K562 (cell line): ENCODE data around the gene IFRD1. TPM values are rescaled to one million over a fixed set of nuclear protein-coding genes. Genes with fewer than 3 reads are reported as not detected.

Experiments
- ATAC-seq: fragments of 200-7000 bp; cut with Tn5 transposase; 3 replicates; pipeline ENCODE4 v1.9.1; 2020; ENCODE audit warnings: moderate library complexity
- BruUV-seq: library from RNA; stranded (reverse); fragments of 400-500 nt; replicated peaks from 2 replicates; lab custom pipeline; 2021; lab: Mats Ljungman, UMichigan
- CTCF ChIA-PET: fragments of 300-600 bp; formaldehyde crosslinking; extraction: SDS; loops from one replicate; lab custom pipeline; 2021; ENCODE audit warnings: low intra/inter-chr PET ratio; lab: Yijun Ruan, JAX
- POLR2A ChIA-PET: fragments of 300-600, 350-650 bp; sonication (Branson Sonifier 250); formaldehyde crosslinking; extraction: SDS; loops from one replicate; lab custom pipeline; 2021; ENCODE audit warnings: antibody characterized with exemption, inconsistent platforms; lab: Yijun Ruan, JAX
- DNase-seq, 4 experiments: peaks; one replicate each; pipeline versions ENCODE4 v3.0.0 to v3.0.0-alpha.2; 2011 to 2018; ENCODE audit warnings: low spot score in 3 of 4, mixed read lengths in 3 of 4; ENCODE audit errors: extremely low read depth in 1 of 4
- FAIRE-seq: peaks from 2 replicates; lab custom pipeline; 2011; peaks lifted over from hg19 to GRCh38; lab: Jason Lieb, UNC
- H2AFZ ChIP-seq: 2 replicates; pipeline ENCODE4 v1.6.0; 2011; ENCODE audit warnings: low read depth, low read length, control low read depth, inconsistent platforms
- H3K27ac ChIP-seq: fragments of 200-600 bp; 3 replicates; pipeline ENCODE4 v1.8.0; 2011; ENCODE audit warnings: low read depth, mild to moderate bottlenecking, control low read depth, inconsistent platforms, low read length, moderate library complexity, mixed read lengths; ENCODE audit errors: extremely low read depth
- H3K27me3 ChIP-seq, 2 experiments: fragments of 300-600 bp in 1 of 2; 2 replicates in 1 of 2; 3 replicates in 1 of 2; pipeline versions ENCODE4 v1.6.0 to v1.8.0; 2011; ENCODE audit warnings: inconsistent platforms in 2 of 2, low read length in 2 of 2, mild to moderate bottlenecking in 1 of 2, mixed read lengths in 1 of 2, moderate library complexity in 1 of 2; ENCODE audit not compliant: control insufficient read depth in 2 of 2, insufficient read depth in 2 of 2
- H3K36me3 ChIP-seq: fragments of 300-600 bp; 3 replicates; pipeline ENCODE4 v1.8.0; 2011; ENCODE audit warnings: mild to moderate bottlenecking, low read length, inconsistent platforms; ENCODE audit not compliant: control insufficient read depth, insufficient read depth
- H3K4me1 ChIP-seq, 2 experiments: fragments of 200-600 bp in 1 of 2; replicated peaks in 1 of 2; 2 replicates in 1 of 2; 3 replicates in 1 of 2; pipeline versions ENCODE4 v1.5.1 to v1.8.0; 2011; ENCODE audit warnings: inconsistent platforms in 2 of 2, low read length in 2 of 2, mild to moderate bottlenecking in 1 of 2, mixed read lengths in 1 of 2, moderate library complexity in 1 of 2; ENCODE audit not compliant: control insufficient read depth in 2 of 2, insufficient read depth in 2 of 2
- H3K4me2 ChIP-seq: 2 replicates; pipeline ENCODE4 v1.6.1; 2011; ENCODE audit warnings: low read length, control low read depth, inconsistent platforms, mixed read lengths; ENCODE audit not compliant: insufficient read depth
- H3K4me3 ChIP-seq: fragments of 200-600 bp; sonication (generic), shearing (Covaris generic); 2 replicates; pipeline ENCODE4 v1.5.1; 2016; ENCODE audit warnings: control low read depth, inconsistent platforms
- H3K79me2 ChIP-seq: fragments of 200-600 bp; 3 replicates; pipeline ENCODE4 v1.8.0; 2011; ENCODE audit warnings: low read length, inconsistent platforms; ENCODE audit not compliant: control insufficient read depth, insufficient read depth
- H3K9ac ChIP-seq, 2 experiments: 2 replicates each; pipeline versions ENCODE4 v1.6.0 to v1.6.1; 2011; ENCODE audit warnings: low read depth in 2 of 2, low read length in 2 of 2, control low read depth in 1 of 2, inconsistent platforms in 1 of 2, mild to moderate bottlenecking in 1 of 2, mixed read lengths in 1 of 2; ENCODE audit not compliant: insufficient read depth in 1 of 2
- H3K9me1 ChIP-seq: one replicate; pipeline ENCODE4 v1.6.0; 2011; ENCODE audit warnings: inconsistent platforms, mild to moderate bottlenecking, low read length, moderate library complexity; ENCODE audit not compliant: control insufficient read depth, insufficient read depth
- H3K9me3 ChIP-seq: replicated peaks from 2 replicates; pipeline ENCODE4 v1.5.1; 2011; ENCODE audit warnings: low read depth, low read length, inconsistent platforms; ENCODE audit not compliant: control insufficient read depth, insufficient read depth
- H4K20me1 ChIP-seq: replicated peaks from 2 replicates; pipeline ENCODE4 v1.6.1; 2011; ENCODE audit warnings: low read length, inconsistent platforms, mixed read lengths; ENCODE audit not compliant: control insufficient read depth, insufficient read depth
- CEBPB ChIP-seq: fragments of 450-650 bp; IDR thresholded peaks from 2 replicates; pipeline ENCODE4 v1.6.1; 2016; ENCODE audit warnings: missing genetic modification characterization, missing compliant biosample characterization
- E2F3 ChIP-seq: fragments of 250-450 bp; sonication (Bioruptor Pico); IDR thresholded peaks from 2 replicates; pipeline ENCODE4 v1.4.0; 2020; ENCODE audit warnings: mild to moderate bottlenecking
- ELF1 ChIP-seq: fragments of 200-800 bp; sonication (Bioruptor generic); IDR thresholded peaks from 2 replicates; pipeline ENCODE4 v1.6.1; 2016; ENCODE audit warnings: missing genetic modification characterization, missing compliant biosample characterization
- GATA2 ChIP-seq: sonication (generic); formaldehyde crosslinking; IDR thresholded peaks from 2 replicates; pipeline ENCODE4 v1.4.0; 2020; ENCODE audit warnings: mild to moderate bottlenecking, missing genetic modification reagents
- HSF4 ChIP-seq: fragments of 250-450 bp; sonication (Bioruptor Pico); IDR thresholded peaks from 2 replicates; pipeline ENCODE4 v2.1.2; 2022; ENCODE audit warnings: mild to moderate bottlenecking, moderate library complexity, borderline replicate concordance
- KHSRP ChIP-seq: fragments of 450-650 bp; IDR thresholded peaks from 2 replicates; pipeline ENCODE4 v1.6.1; 2017
- PHB ChIP-seq: fragments of 250-450 bp; sonication (Bioruptor Pico); IDR thresholded peaks from 2 replicates; pipeline ENCODE4 v1.5.0; 2021
- PHF20 ChIP-seq: fragments of 450-650 bp; IDR thresholded peaks from 2 replicates; pipeline ENCODE4 v1.6.1; 2018; ENCODE audit not compliant: partially characterized antibody
- POLR3A ChIP-seq: IDR thresholded peaks from 2 replicates; pipeline ENCODE4 v1.6.1; 2011; ENCODE audit warnings: borderline replicate concordance, mild to moderate bottlenecking, moderate library complexity; ENCODE audit not compliant: insufficient read length, insufficient read depth; ENCODE audit errors: extremely low read depth
- SRSF7 ChIP-seq: fragments of 200-400 bp; formaldehyde crosslinking; optimal IDR thresholded peaks from 2 replicates; pipeline ENCODE3; 2017; ENCODE audit warnings: mild to moderate bottlenecking, low read depth, low read length
- STAT5B ChIP-seq: fragments of 250-450 bp; sonication (Bioruptor Pico); IDR thresholded peaks from 2 replicates; pipeline ENCODE4 v1.8.0; 2021; ENCODE audit warnings: mild to moderate bottlenecking, inconsistent platforms
- TOE1 ChIP-seq, 2 experiments: fragments of 450-650 bp in 1 of 2; sonication (generic) in 1 of 2; formaldehyde crosslinking in 1 of 2; IDR thresholded peaks; 2 replicates each; pipeline versions ENCODE4 v1.7.1 to v1.8.0; 2016 to 2022; ENCODE audit warnings: borderline replicate concordance in 2 of 2, mild to moderate bottlenecking in 2 of 2, antibody characterized with exemption in 1 of 2, inconsistent platforms in 1 of 2, low read depth in 1 of 2, missing genetic modification reagents in 1 of 2, moderate library complexity in 1 of 2
- in situ Hi-C: fragments of 300-500 bp; cut with MboI; formaldehyde crosslinking; loops from 4 replicates; pipeline ENCODE4 v1.15.0; 2018; ENCODE audit warnings: inconsistent platforms, mixed read lengths
- intact Hi-C: fragments of 100-400 bp; cut with micrococcal nuclease; formaldehyde crosslinking; loops from 2 replicates; pipeline ENCODE4 v1.14.2; 2022
- polyA plus RNA-seq, 8 experiments: library from polyadenylated mRNA; depleted of rRNA in 4 of 8; stranded (reverse) in 5 of 8; unstranded in 3 of 8; fragments of >200 nt; fragmentation: Nextera tagmentation in 2 of 8; fragmentation: Illumina TruSeq in 1 of 8; extraction: Ambion mirVana in 2 of 8; extraction: Trizol in 1 of 8; gene quantifications; 2 replicates each; pipeline versions ENCODE4 v1.2.1 to v1.2.3, GENCODE V29; 2011 to 2014; ENCODE audit warnings: inconsistent platforms in 1 of 8, missing spikeins in 1 of 8
- total RNA-seq, 7 experiments: library from RNA; depleted of rRNA in 6 of 7; stranded (reverse); fragments of >200 nt in 6 of 7; fragmentation: Illumina TruSeq in 2 of 7; extraction: Trizol in 2 of 7; gene quantifications; 2 replicates each; pipeline versions ENCODE4 v1.2.1 to v1.2.3, GENCODE V29; 2011 to 2021; ENCODE audit warnings: low replicate concordance in 1 of 7
- TF ChIP-seq, protein P1 (sequence below): fragments of 450-650 bp; formaldehyde crosslinking; conservative IDR thresholded peaks from 2 replicates; pipeline ENCODE4 v1.4.0; 2022; ENCODE audit warnings: mild to moderate bottlenecking, missing genetic modification characterization
- TF ChIP-seq, protein P2 (sequence below): fragments of 450-650 bp; IDR thresholded peaks from 2 replicates; pipeline ENCODE4 v1.6.1; 2017; ENCODE audit warnings: antibody characterized with exemption
- TF ChIP-seq, protein P3 (sequence below): fragments of 200-800 bp; sonication (Bioruptor generic); IDR thresholded peaks from 2 replicates; pipeline ENCODE4 v1.6.1; 2017; ENCODE audit warnings: missing genetic modification characterization, missing compliant biosample characterization

Gene IFRD1
- total and polyA plus RNA-seq, 9 of the 15 experiments (the other 6 are each of a cell fraction or from before 2014, with no cell fraction given): 27.6 to 81.8 (median 68.1) TPM

DNA sequence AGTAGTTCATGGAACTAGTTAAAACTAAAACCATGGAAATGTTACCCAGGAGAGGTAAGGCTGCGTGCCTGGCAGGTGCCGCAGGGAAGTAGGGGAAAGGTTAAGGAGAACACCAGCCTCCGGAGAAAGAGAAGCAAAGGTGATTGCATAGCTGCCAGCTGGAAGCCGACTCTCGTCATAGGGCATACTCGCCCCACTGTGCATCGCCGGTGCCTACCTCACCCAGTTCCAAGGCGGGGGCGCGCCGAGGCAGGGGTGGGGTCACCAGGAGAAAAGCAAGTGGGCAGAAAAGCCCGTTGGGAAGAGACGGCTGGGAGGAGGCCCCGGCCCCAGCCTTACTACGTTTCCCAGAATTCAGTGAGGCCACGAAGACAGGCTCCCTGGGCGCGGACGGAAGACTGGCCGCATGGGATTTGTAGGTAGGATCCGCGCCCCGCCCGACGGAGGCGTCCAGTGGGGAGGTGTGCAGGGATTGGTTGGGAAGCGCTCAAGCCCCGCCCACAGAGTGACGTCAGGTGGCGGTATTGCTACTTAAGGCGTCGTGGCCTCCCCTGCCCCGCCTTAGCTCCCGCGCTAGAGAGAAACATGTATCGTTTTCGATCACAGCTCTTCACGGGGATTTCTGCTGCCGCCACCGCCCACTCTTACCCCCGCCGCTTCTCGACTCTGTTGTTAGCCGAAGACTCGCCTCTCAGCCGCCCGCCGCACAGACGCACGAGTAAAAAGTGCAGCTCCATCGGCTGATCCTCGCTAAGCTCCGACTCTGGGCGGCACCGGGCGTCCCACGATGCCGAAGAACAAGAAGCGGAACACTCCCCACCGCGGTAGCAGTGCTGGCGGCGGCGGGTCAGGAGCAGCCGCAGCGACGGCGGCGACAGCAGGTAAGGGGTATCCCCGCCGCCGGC lies at the start of gene IFRD1 (continued):
- TF ChIP-seq E2F3 (no peak), GATA2 (CRISPR knock-in tag) (no peak), SRSF7 (no peak), KHSRP (0 out of 2 replicates have a peak, but pooled peaks have one; percentile 41)
- TF ChIP-seq, protein P1, sequence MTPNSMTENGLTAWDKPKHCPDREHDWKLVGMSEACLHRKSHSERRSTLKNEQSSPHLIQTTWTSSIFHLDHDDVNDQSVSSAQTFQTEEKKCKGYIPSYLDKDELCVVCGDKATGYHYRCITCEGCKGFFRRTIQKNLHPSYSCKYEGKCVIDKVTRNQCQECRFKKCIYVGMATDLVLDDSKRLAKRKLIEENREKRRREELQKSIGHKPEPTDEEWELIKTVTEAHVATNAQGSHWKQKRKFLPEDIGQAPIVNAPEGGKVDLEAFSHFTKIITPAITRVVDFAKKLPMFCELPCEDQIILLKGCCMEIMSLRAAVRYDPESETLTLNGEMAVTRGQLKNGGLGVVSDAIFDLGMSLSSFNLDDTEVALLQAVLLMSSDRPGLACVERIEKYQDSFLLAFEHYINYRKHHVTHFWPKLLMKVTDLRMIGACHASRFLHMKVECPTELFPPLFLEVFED (CRISPR knock-in tag): 0 out of 2 replicates have a peak, but pooled peaks have one; percentile 85
- TF ChIP-seq, protein P2, sequence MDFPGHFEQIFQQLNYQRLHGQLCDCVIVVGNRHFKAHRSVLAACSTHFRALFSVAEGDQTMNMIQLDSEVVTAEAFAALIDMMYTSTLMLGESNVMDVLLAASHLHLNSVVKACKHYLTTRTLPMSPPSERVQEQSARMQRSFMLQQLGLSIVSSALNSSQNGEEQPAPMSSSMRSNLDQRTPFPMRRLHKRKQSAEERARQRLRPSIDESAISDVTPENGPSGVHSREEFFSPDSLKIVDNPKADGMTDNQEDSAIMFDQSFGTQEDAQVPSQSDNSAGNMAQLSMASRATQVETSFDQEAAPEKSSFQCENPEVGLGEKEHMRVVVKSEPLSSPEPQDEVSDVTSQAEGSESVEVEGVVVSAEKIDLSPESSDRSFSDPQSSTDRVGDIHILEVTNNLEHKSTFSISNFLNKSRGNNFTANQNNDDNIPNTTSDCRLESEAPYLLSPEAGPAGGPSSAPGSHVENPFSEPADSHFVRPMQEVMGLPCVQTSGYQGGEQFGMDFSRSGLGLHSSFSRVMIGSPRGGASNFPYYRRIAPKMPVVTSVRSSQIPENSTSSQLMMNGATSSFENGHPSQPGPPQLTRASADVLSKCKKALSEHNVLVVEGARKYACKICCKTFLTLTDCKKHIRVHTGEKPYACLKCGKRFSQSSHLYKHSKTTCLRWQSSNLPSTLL: no peak

DNA sequence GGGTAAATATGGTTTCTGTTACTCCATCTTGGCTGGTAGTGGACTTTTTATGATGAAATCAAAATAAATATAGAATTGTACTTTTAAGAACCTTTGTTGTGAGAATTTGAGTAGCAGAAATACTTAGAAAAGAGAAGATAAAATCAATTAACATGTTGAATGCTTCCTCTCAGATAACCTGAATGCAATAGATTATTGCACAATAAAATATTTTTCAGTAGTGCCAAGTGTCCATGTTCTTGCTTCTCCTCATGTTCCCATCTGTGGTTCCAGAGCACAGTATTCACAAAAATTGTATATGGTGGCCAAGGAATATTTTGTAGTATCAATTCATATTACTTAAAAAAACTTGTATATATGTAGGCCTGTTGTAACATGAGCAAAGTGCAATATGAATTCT lies 45.9 kb upstream of the IFRD1 start:
- DNase-seq (no peak), ATAC-seq (no peak), FAIRE-seq (no peak)
- H3K36me3 ChIP-seq: no peaks in the 10 kb centered on the region
- in situ Hi-C loops: no loop called here
- POLR2A ChIA-PET: no interaction called here
- no peak overlapping the region for H3K27ac ChIP-seq
- no peak overlapping the region for H2AFZ ChIP-seq
- H4K20me1 ChIP-seq: no peaks in the 10 kb centered on the region
- no peak overlapping the region for H3K9ac ChIP-seq
- BruUV-seq: no TSS peak
- H3K4me2 ChIP-seq: no peak overlapping the region
- CTCF ChIA-PET: interaction anchor here (0.6 kb wide), 1 partner anchor 621 kb away, joined by 5 read pairs; no protein-coding TSS in a partner anchor
- no peaks in the 10 kb centered on the region for H3K79me2 ChIP-seq
- intact Hi-C loops: no loop called here
- peaks cover 6 to 18% of the 10 kb centered on the region in 2 experiments for H3K27me3 ChIP-seq
- no peaks in the 10 kb centered on the region for H3K9me1 ChIP-seq
- no peaks in the 10 kb centered on the region for H3K4me1 ChIP-seq
- H3K4me3 ChIP-seq: no peak overlapping the region
- no peaks in the 10 kb centered on the region for H3K9me3 ChIP-seq
- TF ChIP-seq CEBPB (tag): peak; percentile 84
- TF ChIP-seq, protein P3, sequence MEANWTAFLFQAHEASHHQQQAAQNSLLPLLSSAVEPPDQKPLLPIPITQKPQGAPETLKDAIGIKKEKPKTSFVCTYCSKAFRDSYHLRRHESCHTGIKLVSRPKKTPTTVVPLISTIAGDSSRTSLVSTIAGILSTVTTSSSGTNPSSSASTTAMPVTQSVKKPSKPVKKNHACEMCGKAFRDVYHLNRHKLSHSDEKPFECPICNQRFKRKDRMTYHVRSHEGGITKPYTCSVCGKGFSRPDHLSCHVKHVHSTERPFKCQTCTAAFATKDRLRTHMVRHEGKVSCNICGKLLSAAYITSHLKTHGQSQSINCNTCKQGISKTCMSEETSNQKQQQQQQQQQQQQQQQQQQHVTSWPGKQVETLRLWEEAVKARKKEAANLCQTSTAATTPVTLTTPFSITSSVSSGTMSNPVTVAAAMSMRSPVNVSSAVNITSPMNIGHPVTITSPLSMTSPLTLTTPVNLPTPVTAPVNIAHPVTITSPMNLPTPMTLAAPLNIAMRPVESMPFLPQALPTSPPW (CRISPR knock-in tag): no peak
- no peak for TF ChIP-seq TOE1 (IDR thresholded peaks at IDR 0.05; ENCODE audit: borderline replicate concordance)
- TF ChIP-seq TOE1 (CRISPR knock-in tag; IDR thresholded peaks at IDR 0.05; ENCODE audit: borderline replicate concordance, low read depth): no peak
- TF ChIP-seq HSF4 (CRISPR knock-in tag): no peak
- no peak for TF ChIP-seq PHF20
- TF ChIP-seq POLR3A: no peak
- TF ChIP-seq PHB (CRISPR knock-in tag): no peak
- no peak for TF ChIP-seq STAT5B
- TF ChIP-seq ELF1: no peak
